MCF 10A (cell line): Measurements from ENCODE around the gene DQX1. TPM values are rescaled to one million over a fixed set of nuclear protein-coding genes. Genes with fewer than 3 reads are reported as not detected.

Experiments
- BruUV-seq: library from RNA; stranded (reverse); fragments of 400-500 nt; replicated peaks from 2 replicates; lab custom pipeline; 2021; lab: Mats Ljungman, UMichigan
- CTCF ChIA-PET: fragments of 300-600 bp; sonication (Branson Sonifier 250); formaldehyde crosslinking; extraction: SDS; loops from one replicate; lab custom pipeline; 2021; ENCODE audit warnings: antibody characterized with exemption, inconsistent platforms; lab: Yijun Ruan, JAX
- POLR2A ChIA-PET: fragments of 300-600, 350-650 bp; sonication (Branson Sonifier 250); formaldehyde crosslinking; extraction: SDS; loops from one replicate; lab custom pipeline; 2020; ENCODE audit warnings: antibody characterized with exemption, inconsistent platforms; lab: Yijun Ruan, JAX
- DNase-seq: peaks from one replicate; pipeline ENCODE4 v3.0.0-alpha.2; 2018; ENCODE audit not compliant: unreplicated experiment
- H3K27ac Mint-ChIP-seq: one replicate; pipeline ENCODE4 v1.8.0; 2022; ENCODE audit warnings: mild to moderate bottlenecking, low read depth, mixed read lengths; ENCODE audit not compliant: unreplicated experiment
- H3K27me3 Mint-ChIP-seq: one replicate; pipeline ENCODE4 v1.8.0; 2022; ENCODE audit warnings: mixed read lengths; ENCODE audit not compliant: insufficient read depth, unreplicated experiment
- H3K36me3 Mint-ChIP-seq: one replicate; pipeline ENCODE4 v1.8.0; 2022; ENCODE audit warnings: mild to moderate bottlenecking, moderate library complexity, mixed read lengths; ENCODE audit not compliant: insufficient read depth, unreplicated experiment
- H3K4me1 Mint-ChIP-seq: one replicate; pipeline ENCODE4 v1.8.0; 2022; ENCODE audit warnings: mixed read lengths; ENCODE audit not compliant: insufficient read depth, unreplicated experiment
- H3K4me3 Mint-ChIP-seq: one replicate; pipeline ENCODE4 v1.8.0; 2022; ENCODE audit warnings: mild to moderate bottlenecking, moderate library complexity, mixed read lengths; ENCODE audit not compliant: unreplicated experiment
- H3K9me3 Mint-ChIP-seq: one replicate; pipeline ENCODE4 v1.8.0; 2022; ENCODE audit warnings: mixed read lengths; ENCODE audit not compliant: unreplicated experiment
- CTCF ChIP-seq: fragments of 200-600 bp; IDR thresholded peaks from one replicate; pipeline ENCODE4 v1.8.0; 2022; ENCODE audit warnings: antibody characterized with exemption, mild to moderate bottlenecking; ENCODE audit not compliant: unreplicated experiment
- intact Hi-C: fragments of 100-400 bp; cut with micrococcal nuclease; formaldehyde crosslinking; loops from 2 replicates; pipeline ENCODE4 v1.14.1; 2022
- total RNA-seq: library from RNA; stranded (reverse); gene quantifications from 2 replicates; pipeline ENCODE4 v1.2.3, GENCODE V29; 2022

DQX1 gene
- total RNA-seq, 1 experiment from 2014 or later = 4.3 TPM

GRCh38 chr2:74481431-74481830 is 44.6 kb downstream of the DQX1 start:
- Mint-ChIP-seq H3K4me3 (peak overlapping the region; percentile 85), H3K36me3 (peaks cover 18% of the 10 kb centered on the region), H3K9me3 (no peaks in the 10 kb centered on the region), H3K27me3 (no peaks in the 10 kb centered on the region), H3K27ac (peak overlapping the region; percentile 89), H3K4me1 (peaks cover 17% of the 10 kb centered on the region)
- BruUV-seq = no TSS peak
- TF ChIP-seq CTCF = no peak
- ChIA-PET CTCF (interaction anchor here (0.6 to 5.9 kb wide), 11 partner anchors 8 to 394 kb away, joined by 3 to 179 read pairs (median 5); partner anchors contain the start of genes AUP1, DQX1, HTRA2 and INO80B), POLR2A (interaction anchor here (1.2 to 5.0 kb wide), 10 partner anchors 9 to 107 kb away, joined by 4 to 102 read pairs (median 26); partner anchors contain the start of genes AUP1, HTRA2, INO80B and MOGS)
- DNase-seq = no peak
- intact Hi-C loops = no loop called here

GRCh38 chr2:74474899-74475298 is 51.1 kb downstream of the DQX1 start:
- Mint-ChIP-seq H3K36me3 (peaks cover 35% of the 10 kb centered on the region), H3K4me3 (no peak overlapping the region), H3K27me3 (no peaks in the 10 kb centered on the region), H3K9me3 (no peaks in the 10 kb centered on the region), H3K27ac (no peak overlapping the region), H3K4me1 (peaks cover 7% of the 10 kb centered on the region)
- peak; percentile 18 for TF ChIP-seq CTCF
- ChIA-PET POLR2A (interaction anchor here (0.9 to 5.7 kb wide), 3 partner anchors 10 to 33 kb away, joined by 3 to 84 read pairs (median 5); partner anchors contain the start of genes INO80B, MOGS and WBP1), CTCF (interaction anchor here (0.6 to 2.2 kb wide), 5 partner anchors 9 to 122 kb away, joined by 3 to 15 read pairs (median 3); partner anchors contain the start of genes DQX1 and MOGS)
- DNase-seq = no peak
- intact Hi-C loops = no loop called here
- no TSS peak for BruUV-seq

GRCh38 chr2:74474481-74474880 is 51.5 kb downstream of the DQX1 start:
- intact Hi-C loops = no loop called here
- Mint-ChIP-seq H3K9me3 (no peaks in the 10 kb centered on the region), H3K27me3 (no peaks in the 10 kb centered on the region), H3K4me3 (no peak overlapping the region), H3K4me1 (peaks cover 8% of the 10 kb centered on the region), H3K27ac (no peak overlapping the region), H3K36me3 (peaks cover 37% of the 10 kb centered on the region)
- DNase-seq = no peak
- POLR2A ChIA-PET = interaction anchor here (0.9 to 5.7 kb wide), 5 partner anchors 8 to 89 kb away, joined by 3 to 84 read pairs (median 5); partner anchors contain the start of genes CCDC142, INO80B, MOGS and TTC31
- BruUV-seq = no TSS peak
- CTCF ChIA-PET = interaction anchor here (0.6 to 2.2 kb wide), 6 partner anchors 9 to 1236 kb away, joined by 3 to 15 read pairs (median 3); partner anchors contain the start of genes C2orf81, DQX1, MOGS and WDR54
- TF ChIP-seq CTCF = no peak

DNA sequence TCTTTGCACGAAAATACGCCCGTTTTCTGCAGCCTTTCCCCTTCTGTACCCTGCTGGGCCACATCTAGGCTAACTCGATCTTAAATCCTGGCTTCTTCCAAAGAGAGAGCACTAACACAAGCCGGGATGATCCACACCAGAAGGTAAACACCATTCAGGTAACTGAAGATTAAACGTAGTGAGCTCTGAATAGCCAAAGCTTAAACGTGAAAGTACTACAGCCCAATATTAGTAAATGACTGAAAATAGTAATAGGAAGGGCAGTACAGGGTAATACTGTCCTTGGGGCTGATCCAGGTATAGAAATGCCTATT is 53.1 kb downstream of the DQX1 start:
- Mint-ChIP-seq H3K4me1 (peaks cover 8% of the 10 kb centered on the region), H3K9me3 (no peaks in the 10 kb centered on the region), H3K4me3 (peak overlapping the region; percentile 94), H3K27ac (peak overlapping the region; percentile 97), H3K27me3 (no peaks in the 10 kb centered on the region), H3K36me3 (peaks cover 37% of the 10 kb centered on the region)
- ChIA-PET POLR2A (interaction anchor here (0.6 to 5.7 kb wide), 12 partner anchors 9 to 736 kb away, joined by 3 to 84 read pairs (median 4); partner anchors contain the start of genes C2orf81, CCDC142, HTRA2 and INO80B), CTCF (interaction anchor here (0.7 to 1.3 kb wide), 3 partner anchors 9 to 605 kb away, joined by 3 to 18 read pairs (median 3); partner anchors contain the start of genes CCDC142 and TTC31)
- TSS peak; percentile 92 for BruUV-seq
- intact Hi-C loops = no loop called here
- no peak for TF ChIP-seq CTCF
- DNase-seq = no peak
